Posterior vena cava (tissue), 2 donors: ENCODE measurements around the gene HSPA12A. TPM values are rescaled to one million over a fixed set of nuclear protein-coding genes. Genes with fewer than 3 reads are reported as not detected.

Experiments
- DNase-seq: peaks from one replicate; pipeline ENCODE4 v3.0.0-alpha.2; 2020; ENCODE audit warnings: low spot score
- intact Hi-C, 2 donors: fragments of 100-400 bp; cut with DNase I; formaldehyde crosslinking; loops; one replicate each; pipeline versions ENCODE4 v1.14.1 to v1.14.2; 2022 to 2023
- total RNA-seq, 2 donors: library from RNA; stranded (reverse); fragmentation: NEBNext Ultra II Directional; extraction: Animal tissue kit (Norgen Biotek cat#: 25700); gene quantifications; one replicate each; pipeline ENCODE4 v1.2.1, GENCODE V29; 2021
- donor health status: DM: yes; HTN: yes; CAD: no.
- donor health status: DM: yes; HTN: yes; CAD: no.

The HSPA12A gene
- total RNA-seq, 2 donors from 2014 or later: 20.5 to 20.8 TPM

- no peak for DNase-seq
- intact Hi-C loops: no loop called here
Measured at GRCh38 chr10:116752563-116752962, 10.2 kb upstream of the HSPA12A start.

DNA sequence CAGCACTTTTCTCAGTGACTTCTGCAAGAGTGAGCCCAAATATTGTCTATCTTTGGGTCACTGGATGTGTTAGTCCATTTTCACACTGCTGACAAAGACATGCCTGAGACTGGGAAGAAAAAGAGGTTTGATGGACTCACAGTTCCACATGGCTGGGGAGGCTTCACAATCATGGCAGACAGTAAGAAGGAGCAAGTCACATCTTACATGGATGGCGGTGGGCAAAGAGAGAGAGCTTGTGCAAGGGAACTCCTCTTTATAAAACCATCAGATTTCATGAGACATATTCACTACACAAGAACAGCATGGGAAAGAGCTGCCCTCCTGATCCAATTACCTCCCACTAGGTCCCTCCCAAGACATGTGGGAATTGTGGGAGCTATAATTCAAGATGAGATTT, 6.1 kb upstream of the HSPA12A start:
- intact Hi-C loops: loop anchor here (10.0 kb wide), 2 partner anchors 54 to 64 kb away; no protein-coding TSS in a partner anchor
- no peak for DNase-seq

GRCh38 chr10:116748041-116748440, 5.7 kb upstream of the HSPA12A start:
- intact Hi-C loops: loop anchor here (10.0 kb wide), 2 partner anchors 53 to 63 kb away; no protein-coding TSS in a partner anchor
- no peak for DNase-seq

DNA sequence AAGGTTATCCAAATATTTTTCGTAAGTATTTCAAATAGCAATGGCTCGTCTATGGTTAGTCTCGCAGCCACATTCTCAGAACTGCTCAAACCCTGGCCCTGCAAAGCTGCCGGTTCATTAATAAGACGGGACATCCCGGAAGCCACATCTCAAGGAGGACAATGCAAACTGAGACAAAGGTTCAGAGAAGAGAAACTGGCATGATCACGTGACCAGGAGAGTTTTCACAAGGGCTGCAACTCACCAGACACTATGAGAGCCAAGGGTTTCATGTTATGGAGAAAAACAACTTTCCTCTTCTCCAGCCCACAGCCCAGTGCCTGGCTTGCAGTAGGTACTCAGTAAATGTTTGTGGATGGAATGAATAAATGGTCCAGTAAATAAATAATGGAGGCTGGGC, 5.0 kb upstream of the HSPA12A start:
- intact Hi-C loops: loop anchor here (10.0 kb wide), 2 partner anchors 53 to 63 kb away; no protein-coding TSS in a partner anchor
- DNase-seq: no peak

GRCh38 chr10:116744885-116745284, 2.5 kb upstream of the HSPA12A start:
- no peak for DNase-seq
- intact Hi-C loops: loop anchor here (10.0 kb wide), 2 partner anchors 50 to 60 kb away; no protein-coding TSS in a partner anchor

DNA sequence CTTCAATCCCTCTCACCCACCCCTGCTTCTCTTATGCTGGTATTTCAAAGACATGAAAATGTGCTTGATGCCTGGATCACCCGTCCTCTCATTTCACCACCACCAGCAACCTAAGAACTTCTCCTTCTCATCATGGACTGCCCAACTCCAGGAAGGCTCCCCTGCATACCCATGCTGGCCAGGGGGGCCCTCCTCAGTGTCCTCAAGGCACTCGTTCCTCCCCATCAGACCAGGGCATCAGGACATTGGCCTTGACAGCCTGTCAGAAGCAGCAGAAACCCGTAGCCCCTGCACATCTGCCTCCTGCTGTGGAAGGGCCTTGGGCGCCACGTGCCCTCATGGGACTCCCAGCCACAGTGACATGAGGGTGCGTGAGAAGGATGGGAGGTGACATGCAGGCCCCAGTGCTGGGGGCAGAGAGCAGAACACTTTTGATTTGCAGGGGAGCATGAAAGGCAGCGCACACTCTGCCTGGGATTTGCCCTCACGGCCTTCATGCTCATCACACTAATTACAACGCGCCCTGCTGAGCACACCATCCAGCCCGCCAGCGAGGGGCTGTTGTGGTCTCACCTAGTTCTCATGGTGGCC, 1.9 kb upstream of the HSPA12A start:
- no peak for DNase-seq
- intact Hi-C loops: loop anchor here (10.0 kb wide), 2 partner anchors 49 to 59 kb away; no protein-coding TSS in a partner anchor

GRCh38 chr10:116743266-116744064, 1.1 kb upstream of the HSPA12A start:
- DNase-seq: no peak
- intact Hi-C loops: loop anchor here (10.0 kb wide), 2 partner anchors 49 to 59 kb away; no protein-coding TSS in a partner anchor

DNA sequence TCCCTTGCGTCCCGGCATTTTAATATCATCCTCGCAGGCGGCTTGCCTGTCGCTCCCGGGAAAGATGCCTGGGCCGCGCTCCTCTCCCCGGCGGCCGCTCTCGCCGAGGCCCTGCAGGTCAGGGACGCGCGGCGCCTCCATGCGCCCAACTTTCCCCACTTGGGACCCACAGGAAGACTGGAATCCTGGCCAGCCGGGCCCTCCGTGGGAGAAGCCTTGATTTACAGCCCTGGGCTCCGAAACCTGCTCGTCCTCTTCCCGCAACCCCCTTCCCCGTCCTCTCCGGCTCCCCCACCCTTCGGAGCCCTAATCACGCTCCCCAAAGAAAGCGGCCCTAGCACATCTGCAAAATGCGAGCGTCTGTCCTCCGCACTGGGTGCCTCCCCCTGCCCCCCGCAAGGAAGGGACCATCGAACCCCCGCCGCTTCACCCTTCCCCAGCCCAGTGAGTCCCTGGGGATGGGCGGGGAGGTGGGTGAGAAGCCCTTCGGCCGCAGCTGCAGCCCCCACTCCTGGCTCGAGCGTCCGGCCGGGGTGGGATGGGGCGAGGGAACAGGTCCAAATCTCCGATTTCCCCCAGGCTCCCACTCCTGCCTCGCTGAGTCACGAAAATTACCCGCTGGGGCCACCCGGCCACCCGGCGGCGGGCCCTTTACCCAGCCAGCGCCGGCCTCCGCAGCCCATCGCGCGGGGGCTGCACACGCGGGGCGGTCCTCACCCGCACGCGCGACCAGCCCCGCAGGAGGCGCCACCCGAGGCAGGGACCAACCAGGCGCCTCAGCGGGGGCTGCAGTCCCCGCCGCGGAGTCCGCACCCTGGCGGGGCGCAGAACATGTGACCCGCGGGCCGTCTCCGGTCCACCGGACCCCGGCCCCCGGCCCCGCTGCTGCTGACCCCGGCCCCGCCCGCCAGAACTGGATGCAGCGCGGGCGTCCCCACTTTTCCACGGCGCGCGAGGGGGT, 695 bp downstream of the HSPA12A start:
- intact Hi-C loops: loop anchor here (10.0 kb wide), 2 partner anchors 47 to 57 kb away; no protein-coding TSS in a partner anchor
- peak; percentile 84 for DNase-seq

DNA sequence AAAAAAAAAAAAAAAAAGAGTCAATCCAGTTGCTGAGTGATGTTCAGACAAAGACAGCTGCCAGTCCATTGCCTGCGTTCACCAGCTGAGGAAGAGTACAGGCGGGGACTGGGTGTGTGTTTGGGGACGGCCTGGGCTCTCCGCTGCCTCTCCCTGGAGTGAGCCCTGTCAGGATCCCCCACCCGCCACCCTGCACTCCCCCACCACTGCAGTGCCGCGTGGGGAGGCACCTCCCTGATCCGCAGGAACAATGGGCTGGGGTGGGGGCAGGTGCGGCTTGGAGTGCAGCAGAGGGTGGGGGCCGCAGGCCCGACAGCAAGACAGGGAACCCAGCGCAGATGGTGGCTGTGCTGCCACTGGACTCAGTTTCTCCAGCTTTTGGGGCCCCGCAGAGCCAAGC, 1.4 kb downstream of the HSPA12A start:
- intact Hi-C loops: loop anchor here (10.0 kb wide), 2 partner anchors 46 to 56 kb away; no protein-coding TSS in a partner anchor
- DNase-seq: peak; percentile 71

DNA sequence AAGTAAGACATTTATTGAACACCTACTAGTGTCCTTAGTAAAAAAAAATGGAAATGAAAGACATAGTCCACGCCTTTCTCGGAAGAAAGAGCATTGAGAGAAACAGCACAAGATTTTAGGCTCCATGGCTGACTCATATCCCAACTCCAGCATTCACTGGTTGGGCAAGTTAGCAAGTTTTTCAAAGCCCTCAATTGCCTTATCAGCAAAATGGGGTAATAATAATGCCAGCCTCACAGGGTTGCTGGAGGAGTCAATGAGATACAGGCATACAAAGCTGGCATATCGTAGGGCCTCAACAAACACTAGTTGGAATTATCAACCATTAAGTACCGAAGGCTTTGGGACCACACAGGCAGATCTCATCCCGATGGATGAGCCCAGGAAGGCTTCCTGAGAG, 4.0 kb downstream of the HSPA12A start:
- intact Hi-C loops: no loop called here
- DNase-seq: no peak

GRCh38 chr10:116737627-116738327, 4.6 kb downstream of the HSPA12A start:
- intact Hi-C loops: no loop called here
- DNase-seq: peak; percentile 58

- intact Hi-C loops: no loop called here
- no peak for DNase-seq
Measured at GRCh38 chr10:116733566-116733965, 8.8 kb downstream of the HSPA12A start.

DNA sequence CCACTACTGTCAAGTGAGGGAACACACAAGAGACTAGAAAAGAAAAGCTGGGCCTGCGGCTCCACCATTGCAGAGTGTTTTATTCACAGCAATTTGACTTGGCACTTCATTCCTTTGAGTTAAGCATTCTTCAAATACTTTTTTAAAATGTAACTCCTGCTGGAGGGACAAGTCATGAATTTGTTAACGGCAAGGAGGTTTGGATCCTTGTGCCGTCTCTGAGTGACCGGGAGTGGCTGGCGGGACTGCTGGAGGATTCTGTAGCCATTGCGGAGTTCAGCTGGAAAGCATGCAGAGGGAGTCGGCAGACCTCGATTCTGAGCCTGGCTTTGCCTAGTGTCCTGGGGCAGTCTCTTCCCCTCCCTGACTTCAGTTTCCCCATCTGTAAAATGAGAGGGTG, 9.8 kb downstream of the HSPA12A start:
- intact Hi-C loops: no loop called here
- peak; percentile 69 for DNase-seq

DNA sequence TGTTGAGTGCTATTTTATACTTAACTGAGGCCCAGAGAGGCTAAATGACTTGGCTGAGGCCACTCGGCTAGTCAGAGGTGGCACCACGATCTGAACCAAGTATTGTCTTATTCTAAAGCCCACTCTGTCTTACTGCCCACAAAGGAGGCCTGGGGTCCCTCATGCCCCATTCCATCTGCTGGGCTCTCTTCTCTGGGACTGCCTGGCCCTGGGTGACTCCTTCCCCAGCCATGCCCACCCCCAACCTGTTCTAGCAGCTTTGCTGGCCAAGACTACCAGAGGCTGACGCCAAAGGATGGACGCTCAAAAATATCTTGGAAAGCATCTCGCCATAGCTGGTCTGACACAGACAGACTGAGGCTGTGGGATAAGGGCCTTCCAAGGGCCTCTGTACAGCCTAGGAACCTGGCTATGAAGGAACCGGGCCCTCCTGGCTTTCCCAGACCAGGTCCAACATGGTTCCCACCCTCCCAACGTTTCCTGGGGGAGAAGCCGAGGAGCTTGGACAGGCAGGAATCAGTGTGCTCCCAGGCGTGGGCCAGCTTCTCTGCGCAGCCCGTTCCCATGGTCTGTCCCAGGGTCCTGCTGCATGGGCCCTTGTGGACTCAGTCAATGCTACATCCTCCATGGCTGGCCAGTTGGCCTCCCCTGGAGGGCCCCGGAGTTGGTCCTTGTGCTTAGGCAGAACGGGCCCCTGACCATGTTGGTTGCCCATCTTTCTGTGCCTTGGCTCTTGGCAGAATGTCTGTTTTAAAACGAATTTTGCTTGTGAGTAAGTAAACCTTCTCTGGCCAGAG, 11.7 kb downstream of the HSPA12A start:
- peak; percentile 64 for DNase-seq
- intact Hi-C loops: no loop called here

GRCh38 chr10:116729243-116729642, 13.1 kb downstream of the HSPA12A start:
- intact Hi-C loops: no loop called here
- no peak for DNase-seq

- intact Hi-C loops: no loop called here
- DNase-seq: no peak
Measured at GRCh38 chr10:116728526-116729096, 13.8 kb downstream of the HSPA12A start.

- peak; percentile 66 for DNase-seq
- intact Hi-C loops: no loop called here
Measured at GRCh38 chr10:116723428-116724281, 18.7 kb downstream of the HSPA12A start.
